ENCODE data around the gene CCDC6. TPM values are rescaled to one million over a fixed set of nuclear protein-coding genes. Genes with fewer than 3 reads are reported as not detected.

Gene CCDC6
- total RNA-seq, 1 experiment from 2014 or later, result 37.6 TPM

DNA sequence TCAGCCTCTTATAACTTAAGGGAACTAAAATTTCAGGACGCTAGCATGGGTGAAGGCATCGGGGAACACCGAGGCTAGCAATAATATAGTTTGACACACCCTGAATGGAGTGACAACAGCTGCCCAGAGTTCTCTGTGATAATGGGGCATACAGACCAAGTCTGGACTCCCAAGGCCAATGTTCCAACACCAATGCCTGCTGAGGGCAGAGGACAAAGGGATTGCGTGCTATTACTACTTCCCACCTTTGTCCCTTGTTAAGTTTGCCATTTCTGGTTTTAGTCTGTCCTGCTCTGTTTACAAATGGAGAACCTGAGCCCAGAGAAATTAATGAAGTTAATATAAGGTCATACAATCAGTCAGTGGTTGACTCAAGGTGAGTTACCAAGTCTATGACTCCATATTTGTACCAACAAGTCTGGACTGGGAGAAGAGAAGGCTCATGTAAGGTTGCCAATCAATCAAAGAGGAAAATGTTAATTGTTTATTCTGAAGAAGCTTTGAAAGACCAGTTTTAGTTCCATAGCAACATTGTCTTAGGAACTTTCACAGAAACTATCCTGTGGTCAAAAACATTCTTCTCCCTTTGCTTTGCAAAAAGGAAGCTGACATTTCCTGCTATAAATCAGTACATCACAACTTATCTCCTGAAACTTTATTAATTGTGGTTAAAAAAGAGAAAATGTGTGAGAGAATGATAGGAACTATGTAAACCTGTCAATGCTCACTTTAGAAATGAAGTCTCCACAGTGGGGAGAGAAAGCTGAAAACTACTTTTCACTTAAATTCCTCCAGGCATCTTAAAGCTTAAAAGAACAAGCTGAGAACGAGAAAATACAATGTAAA lies 74.5 kb downstream of the CCDC6 start:
- TF ChIP-seq EZH2 (IDR thresholded peaks at IDR 0.05; ENCODE audit: low read length, unreplicated experiment) (no peak), EZH2phosphoT487 (IDR thresholded peaks at IDR 0.05; ENCODE audit: borderline replicate concordance, low read length) (no peak)
- TF ChIP-seq, protein P1, sequence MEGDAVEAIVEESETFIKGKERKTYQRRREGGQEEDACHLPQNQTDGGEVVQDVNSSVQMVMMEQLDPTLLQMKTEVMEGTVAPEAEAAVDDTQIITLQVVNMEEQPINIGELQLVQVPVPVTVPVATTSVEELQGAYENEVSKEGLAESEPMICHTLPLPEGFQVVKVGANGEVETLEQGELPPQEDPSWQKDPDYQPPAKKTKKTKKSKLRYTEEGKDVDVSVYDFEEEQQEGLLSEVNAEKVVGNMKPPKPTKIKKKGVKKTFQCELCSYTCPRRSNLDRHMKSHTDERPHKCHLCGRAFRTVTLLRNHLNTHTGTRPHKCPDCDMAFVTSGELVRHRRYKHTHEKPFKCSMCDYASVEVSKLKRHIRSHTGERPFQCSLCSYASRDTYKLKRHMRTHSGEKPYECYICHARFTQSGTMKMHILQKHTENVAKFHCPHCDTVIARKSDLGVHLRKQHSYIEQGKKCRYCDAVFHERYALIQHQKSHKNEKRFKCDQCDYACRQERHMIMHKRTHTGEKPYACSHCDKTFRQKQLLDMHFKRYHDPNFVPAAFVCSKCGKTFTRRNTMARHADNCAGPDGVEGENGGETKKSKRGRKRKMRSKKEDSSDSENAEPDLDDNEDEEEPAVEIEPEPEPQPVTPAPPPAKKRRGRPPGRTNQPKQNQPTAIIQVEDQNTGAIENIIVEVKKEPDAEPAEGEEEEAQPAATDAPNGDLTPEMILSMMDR (conservative IDR thresholded peaks at IDR 0.05; ENCODE audit: low read depth, low read length), result no peak
- CTCF ChIA-PET, result no interaction called here
- BruUV-seq (replicated peaks), result no TSS peak
- POLR2A ChIA-PET (ENCODE audit: unreplicated experiment), result interaction anchor here (0.6 kb wide), 1 partner anchor 206 kb away, joined by 6 read pairs; no protein-coding TSS in a partner anchor
- Histone ChIP-seq H3K27ac (ENCODE audit: low read length) (no peak overlapping the region), H3K9ac (ENCODE audit: low read length) (no peak overlapping the region), H3K36me3 (ENCODE audit: low read depth, low read length) (peaks cover 27% of the 10 kb centered on the region), H4K20me1 (ENCODE audit: low read length) (no peaks in the 10 kb centered on the region), H3K4me1 (ENCODE audit: insufficient read depth, low read length) (no peaks in the 10 kb centered on the region), H3F3A (ENCODE audit: low read length, unreplicated experiment) (no peaks in the 10 kb centered on the region), H3K27me3 (ENCODE audit: low read length) (no peaks in the 10 kb centered on the region), H3K9me3 (ENCODE audit: low read length) (no peaks in the 10 kb centered on the region), H2AFZ (ENCODE audit: low read length) (no peak overlapping the region), H3K4me3 (ENCODE audit: low read length) (no peak overlapping the region), H3K9me2 (replicated peaks; ENCODE audit: low read length) (no peaks in the 10 kb centered on the region), H3K79me2 (ENCODE audit: low read length) (0 out of 2 replicates have a peak, but pooled peaks cover 5% of the 10 kb centered on the region), H3K4me2 (ENCODE audit: low read length) (no peak overlapping the region)
- ATAC-seq (no peak), DNase-seq (no peak)
- intact Hi-C loops (cut with micrococcal nuclease), result loop anchor here (2.0 kb wide), 1 partner anchor 217 kb away; no protein-coding TSS in a partner anchor

DNA sequence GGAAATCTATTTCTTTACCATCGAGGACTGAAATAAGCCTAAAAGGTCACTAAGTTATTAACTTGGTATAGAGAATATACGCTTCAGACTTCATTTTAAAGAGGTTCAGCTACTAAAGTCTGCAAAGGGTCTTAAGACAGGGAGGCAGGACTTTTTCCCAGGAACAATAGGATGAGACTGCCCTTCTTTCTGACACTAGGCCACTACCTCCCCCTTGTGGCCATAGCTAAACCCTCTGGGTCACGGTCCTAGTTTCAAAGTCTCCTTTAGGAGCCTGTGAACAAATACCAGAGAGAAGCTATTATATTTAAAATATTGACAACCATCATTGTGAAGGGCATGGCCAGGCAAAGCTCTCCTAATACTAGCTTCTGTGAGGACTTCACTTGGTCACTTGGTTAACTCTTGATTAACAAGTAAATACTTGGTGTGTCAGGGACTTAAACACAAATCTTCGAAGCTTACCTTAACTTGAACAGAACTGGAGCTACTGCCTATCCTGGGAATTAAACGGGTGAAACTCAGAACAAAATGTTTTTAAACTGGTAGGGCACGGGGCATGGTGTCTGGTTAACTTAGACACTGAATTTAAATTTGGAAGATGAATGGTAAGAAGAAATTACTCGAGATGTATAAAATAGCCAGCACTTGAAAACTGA lies 75.6 kb downstream of the CCDC6 start:
- no peak overlapping the region for H3K9ac ChIP-seq (ENCODE audit: low read length)
- H2AFZ ChIP-seq (ENCODE audit: low read length), result no peak overlapping the region
- DNase-seq (peak; percentile 88), ATAC-seq (peak; percentile 92)
- no peaks in the 10 kb centered on the region for H3K9me2 ChIP-seq (replicated peaks; ENCODE audit: low read length)
- no peaks in the 10 kb centered on the region for H4K20me1 ChIP-seq (ENCODE audit: low read length)
- peaks cover 32% of the 10 kb centered on the region for H3K36me3 ChIP-seq (ENCODE audit: low read depth, low read length)
- H3K4me2 ChIP-seq (ENCODE audit: low read length), result no peak overlapping the region
- H3K79me2 ChIP-seq (ENCODE audit: low read length), result 0 out of 2 replicates have a peak, but pooled peaks cover 8% of the 10 kb centered on the region
- BruUV-seq (replicated peaks), result TSS peak; percentile 16
- intact Hi-C loops (cut with micrococcal nuclease), result loop anchor here (1.0 to 2.0 kb wide), 3 partner anchors 202 to 218 kb away; no protein-coding TSS in a partner anchor
- H3K4me1 ChIP-seq (ENCODE audit: insufficient read depth, low read length), result no peaks in the 10 kb centered on the region
- POLR2A ChIA-PET (ENCODE audit: unreplicated experiment), result interaction anchor here (0.6 kb wide), 1 partner anchor 38 kb away, joined by 4 read pairs; no protein-coding TSS in a partner anchor
- H3K9me3 ChIP-seq (ENCODE audit: low read length), result no peaks in the 10 kb centered on the region
- H3K4me3 ChIP-seq (ENCODE audit: low read length), result no peak overlapping the region
- no peaks in the 10 kb centered on the region for H3K27me3 ChIP-seq (ENCODE audit: low read length)
- H3F3A ChIP-seq (ENCODE audit: low read length, unreplicated experiment), result no peaks in the 10 kb centered on the region
- CTCF ChIA-PET, result interaction anchor here (0.5 to 1.2 kb wide), 13 partner anchors 8 to 208 kb away, joined by 3 to 18 read pairs (median 3); partner anchors contain the start of gene CCDC6
- H3K27ac ChIP-seq (ENCODE audit: low read length), result no peak overlapping the region
- TF ChIP-seq EZH2phosphoT487 (IDR thresholded peaks at IDR 0.05; ENCODE audit: borderline replicate concordance, low read length), result no peak
- TF ChIP-seq EZH2 (IDR thresholded peaks at IDR 0.05; ENCODE audit: low read length, unreplicated experiment), result no peak
- TF ChIP-seq, protein P1 (conservative IDR thresholded peaks at IDR 0.05; ENCODE audit: low read depth, low read length), result peak; percentile 98
